SK-N-SH (cell line): ENCODE measurements around the gene GALNS. TPM values are rescaled to one million over a fixed set of nuclear protein-coding genes. Genes with fewer than 3 reads are reported as not detected.

ENCODE experiments used
- CTCF ChIA-PET: fragments of 300-600, 350-600 bp; formaldehyde crosslinking; extraction: SDS; loops from one replicate; lab custom pipeline; 2021; lab: Yijun Ruan, JAX
- POLR2A ChIA-PET: fragments of 350-600 bp; sonication (Branson Sonifier 250); formaldehyde crosslinking; extraction: SDS; loops from one replicate; lab custom pipeline; 2020; ENCODE audit warnings: antibody characterized with exemption, inconsistent platforms; lab: Yijun Ruan, JAX
- DNase-seq: peaks from one replicate; pipeline ENCODE4 v3.0.0; 2012
- H2AFZ ChIP-seq: fragments of 200-600 bp; sonication (generic); 2 replicates; pipeline ENCODE4 v1.8.1; 2016; ENCODE audit warnings: antibody characterized with exemption, mild to moderate bottlenecking, low read depth
- H3F3A ChIP-seq: fragments of 200-600 bp; sonication (generic); replicated peaks from 2 replicates; pipeline ENCODE3; 2016; ENCODE audit warnings: antibody characterized with exemption, mild to moderate bottlenecking; ENCODE audit not compliant: insufficient read depth
- H3K27ac ChIP-seq, 2 experiments: fragments of 200-500 bp in 1 of 2; fragments of 200-600 bp in 1 of 2; sonication (Bioruptor generic) in 1 of 2; sonication (generic), shearing (Covaris generic) in 1 of 2; 2 replicates each; pipeline versions ENCODE4 v1.5.1 to v1.6.1; 2014 to 2016; ENCODE audit warnings: low read depth in 2 of 2, inconsistent platforms in 1 of 2, low read length in 1 of 2, mild to moderate bottlenecking in 1 of 2, mixed read lengths in 1 of 2
- H3K27me3 ChIP-seq: fragments of 200-600 bp; sonication (generic), shearing (Covaris generic); 2 replicates; pipeline ENCODE4 v1.6.1; 2016; ENCODE audit warnings: mixed run types; ENCODE audit not compliant: insufficient read depth
- H3K36me3 ChIP-seq, 2 experiments: fragments of 200-500 bp in 1 of 2; fragments of 200-600 bp in 1 of 2; sonication (Bioruptor generic) in 1 of 2; sonication (generic) in 1 of 2; replicated peaks in 1 of 2; 2 replicates each; pipeline versions ENCODE3 to v1.5.1; 2014 to 2016; ENCODE audit warnings: low read length in 1 of 2, mild to moderate bottlenecking in 1 of 2; ENCODE audit not compliant: insufficient read depth in 2 of 2, control insufficient read depth in 1 of 2
- H3K4me1 ChIP-seq, 2 experiments: fragments of 200-500 bp in 1 of 2; fragments of 200-600 bp in 1 of 2; sonication (Bioruptor generic) in 1 of 2; sonication (generic), shearing (Covaris generic) in 1 of 2; 2 replicates each; pipeline versions ENCODE4 v1.5.1 to v1.6.1; 2014 to 2016; ENCODE audit warnings: low read depth in 1 of 2, low read length in 1 of 2, mixed run types in 1 of 2; ENCODE audit not compliant: insufficient read depth in 2 of 2, control insufficient read depth in 1 of 2
- H3K4me2 ChIP-seq: fragments of 200-600 bp; sonication (generic), shearing (Covaris generic); 2 replicates; pipeline ENCODE4 v1.6.1; 2017; ENCODE audit warnings: mixed run types
- H3K4me3 ChIP-seq, 2 experiments: fragments of 200-500 bp in 1 of 2; fragments of 200-600 bp in 1 of 2; sonication (Bioruptor generic) in 1 of 2; sonication (generic), shearing (Covaris generic) in 1 of 2; 2 replicates each; pipeline versions ENCODE4 v1.5.1 to v1.8.1; 2014 to 2016; ENCODE audit warnings: low read depth in 2 of 2, inconsistent platforms in 1 of 2, low read length in 1 of 2, mild to moderate bottlenecking in 1 of 2, mixed read lengths in 1 of 2, moderate library complexity in 1 of 2
- H3K79me2 ChIP-seq: fragments of 200-600 bp; sonication (generic); 2 replicates; pipeline ENCODE4 v1.8.1; 2017; ENCODE audit warnings: mild to moderate bottlenecking; ENCODE audit not compliant: insufficient read depth
- H3K9ac ChIP-seq: fragments of 200-600 bp; sonication (generic); 2 replicates; pipeline ENCODE4 v1.6.1; 2017; ENCODE audit warnings: mixed run types
- H3K9me2 ChIP-seq: fragments of 200-600 bp; sonication (generic); 2 replicates; pipeline ENCODE4 v1.6.1; 2017; ENCODE audit warnings: mixed run types
- H3K9me3 ChIP-seq: fragments of 200-600 bp; sonication (generic); 2 replicates; pipeline ENCODE4 v1.6.1; 2017; ENCODE audit warnings: mixed run types, mild to moderate bottlenecking, moderate library complexity
- H4K20me1 ChIP-seq: fragments of 200-600 bp; sonication (generic); 2 replicates; pipeline ENCODE4 v1.6.1; 2017; ENCODE audit warnings: mild to moderate bottlenecking, mixed run types; ENCODE audit not compliant: insufficient read depth
- CHD2 ChIP-seq: fragments of 150-350 bp; IDR thresholded peaks from 2 replicates; pipeline ENCODE4 v1.6.1; 2018; ENCODE audit warnings: low read length; ENCODE audit not compliant: partially characterized antibody
- ELF1 ChIP-seq: IDR thresholded peaks from 2 replicates; pipeline ENCODE4 v1.4.0; 2012
- EZH2phosphoT487 ChIP-seq: fragments of 200-600 bp; sonication (generic); IDR thresholded peaks from 2 replicates; pipeline ENCODE4 v1.6.1; 2017; ENCODE audit warnings: low read depth, mixed run types, mild to moderate bottlenecking, antibody characterized with exemption, moderate library complexity, borderline replicate concordance
- FOXJ3 ChIP-seq: sonication (generic); formaldehyde crosslinking; IDR thresholded peaks from 2 replicates; pipeline ENCODE4 v1.5.1; 2020; ENCODE audit warnings: mild to moderate bottlenecking, missing genetic modification reagents
- FOXM1 ChIP-seq: IDR thresholded peaks from 2 replicates; pipeline ENCODE4 v1.4.0; 2012; ENCODE audit warnings: low read depth, mild to moderate bottlenecking
- GABPA ChIP-seq: IDR thresholded peaks from 2 replicates; pipeline ENCODE4 v1.4.0; 2012; ENCODE audit warnings: low read depth, mild to moderate bottlenecking
- GATA2 ChIP-seq: sonication (generic); formaldehyde crosslinking; IDR thresholded peaks from 2 replicates; pipeline ENCODE4 v1.5.0; 2020; ENCODE audit warnings: mild to moderate bottlenecking, missing genetic modification reagents
- JUND ChIP-seq: IDR thresholded peaks from 2 replicates; pipeline ENCODE4 v1.4.0; 2012
- MAX ChIP-seq: IDR thresholded peaks from 2 replicates; pipeline ENCODE4 v1.4.0; 2012; ENCODE audit warnings: low read depth
- MEF2A ChIP-seq: IDR thresholded peaks from 2 replicates; pipeline ENCODE4 v1.4.0; 2012; ENCODE audit warnings: low read depth, borderline replicate concordance
- MXI1 ChIP-seq: IDR thresholded peaks from 2 replicates; pipeline ENCODE4 v1.6.1; 2012; ENCODE audit warnings: mild to moderate bottlenecking, low read depth, low read length, improper control_type of control experiment
- RCOR1 ChIP-seq: fragments of 150-350 bp; IDR thresholded peaks from 2 replicates; pipeline ENCODE4 v1.6.1; 2017; ENCODE audit warnings: antibody characterized with exemption, low read length
- SIN3A ChIP-seq: IDR thresholded peaks from 2 replicates; pipeline ENCODE4 v1.6.1; 2012; ENCODE audit warnings: low read depth, mild to moderate bottlenecking, low read length, moderate library complexity, borderline replicate concordance
- SMC3 ChIP-seq: IDR thresholded peaks from 2 replicates; pipeline ENCODE4 v1.6.1; 2012; ENCODE audit warnings: low read depth, low read length, improper control_type of control experiment
- TCF12 ChIP-seq: IDR thresholded peaks from 2 replicates; pipeline ENCODE4 v1.4.0; 2012
- YY1 ChIP-seq: IDR thresholded peaks from 2 replicates; pipeline ENCODE4 v1.4.0; 2012; ENCODE audit warnings: low read depth, mild to moderate bottlenecking
- WGBS: methylation state at CpG from one replicate; pipeline ENCODE4 v1.1.6; 2017; ENCODE audit warnings: low lambda C conversion rate; 5-methylcytosine and 5-hydroxymethylcytosine counted together
- polyA plus RNA-seq, 3 experiments: library from polyadenylated mRNA; depleted of rRNA; stranded (reverse); fragments of >200 nt; gene quantifications; 2 replicates each; pipeline ENCODE4 v1.2.3, GENCODE V29; 2012
- TF ChIP-seq, protein P1 (sequence below): IDR thresholded peaks from 2 replicates; pipeline ENCODE4 v1.6.1; 2012; ENCODE audit warnings: mild to moderate bottlenecking, low read depth, low read length, moderate library complexity
- TF ChIP-seq, protein P2 (sequence below): fragments of 150-350 bp; IDR thresholded peaks from 2 replicates; pipeline ENCODE4 v1.6.1; 2017; ENCODE audit warnings: antibody characterized with exemption, low read length, low read depth, borderline replicate concordance

The GALNS gene
- polyA plus RNA-seq, 1 of the 3 experiments (the other 2 are of a cell fraction), result 16.5 TPM

- POLR2A ChIA-PET, result no interaction called here
- DNase-seq, result no peak
- TF ChIP-seq YY1 (no peak), GABPA (no peak), FOXJ3 (CRISPR knock-in tag) (no peak), SIN3A (no peak), TCF12 (no peak), EZH2phosphoT487 (no peak)
- peaks cover 6 to 21% of the 10 kb centered on the region in 2 experiments; a peak in 2 of 4 replicates for H3K4me1 ChIP-seq
- CTCF ChIA-PET, result interaction anchor here (0.6 to 9.1 kb wide), 25 partner anchors 9 to 402 kb away, joined by 3 to 82 read pairs (median 5); partner anchors contain the start of genes CDH15, GALNS, TRAPPC2L and ZNF778
- no peak overlapping the region for H3K4me3 ChIP-seq
- no peaks in the 10 kb centered on the region for H3K36me3 ChIP-seq
- H3K27ac ChIP-seq, result no peak overlapping the region
- H3K9me3 ChIP-seq, result no peaks in the 10 kb centered on the region
- peaks cover 13% of the 10 kb centered on the region for H3F3A ChIP-seq
- H3K9me2 ChIP-seq, result no peaks in the 10 kb centered on the region
- H2AFZ ChIP-seq, result no peak overlapping the region
- peaks cover 9% of the 10 kb centered on the region for H3K79me2 ChIP-seq
- no peaks in the 10 kb centered on the region for H3K27me3 ChIP-seq
- H3K9ac ChIP-seq, result no peak overlapping the region
- H4K20me1 ChIP-seq, result peaks cover 9% of the 10 kb centered on the region; the same call in 1 of the 2 replicates
- WGBS, result 20% methylated on average over 1 of the region's 10 CpGs
- no peak overlapping the region for H3K4me2 ChIP-seq
These were observed 41.5 kb downstream of the GALNS start for GRCh38 chr16:88815227-88815626.

- H3K27ac ChIP-seq, result no peak overlapping the region
- no peak overlapping the region for H3K9ac ChIP-seq
- no peak overlapping the region for H3K4me2 ChIP-seq
- H4K20me1 ChIP-seq, result peaks cover 19% of the 10 kb centered on the region
- peaks cover 10 to 29% of the 10 kb centered on the region in 2 experiments; a peak in 2 of 4 replicates for H3K4me1 ChIP-seq
- H3K9me2 ChIP-seq, result no peaks in the 10 kb centered on the region
- H3K4me3 ChIP-seq, result no peak overlapping the region
- H3K36me3 ChIP-seq, result peaks cover 0 to 8% of the 10 kb centered on the region in 2 experiments
- WGBS, result 90% methylated on average over 10 of the region's 13 CpGs
- H3K79me2 ChIP-seq, result peaks cover 14% of the 10 kb centered on the region
- H2AFZ ChIP-seq, result no peak overlapping the region
- ChIA-PET POLR2A (no interaction called here), CTCF (interaction anchor here (0.6 to 9.1 kb wide), 6 partner anchors 43 to 400 kb away, joined by 3 to 82 read pairs (median 4); partner anchors contain the start of genes CDH15, GALNS and TRAPPC2L)
- peaks cover 20% of the 10 kb centered on the region for H3F3A ChIP-seq
- no peak for DNase-seq
- TF ChIP-seq MXI1 (no peak), FOXJ3 (CRISPR knock-in tag) (no peak), EZH2phosphoT487 (no peak), GABPA (no peak), ELF1 (no peak), RCOR1 (no peak), MAX (no peak), SMC3 (no peak), CHD2 (no peak), JUND (no peak), SIN3A (no peak), YY1 (no peak), MEF2A (no peak), FOXM1 (no peak), GATA2 (CRISPR knock-in tag) (no peak)
- TF ChIP-seq, protein P1, sequence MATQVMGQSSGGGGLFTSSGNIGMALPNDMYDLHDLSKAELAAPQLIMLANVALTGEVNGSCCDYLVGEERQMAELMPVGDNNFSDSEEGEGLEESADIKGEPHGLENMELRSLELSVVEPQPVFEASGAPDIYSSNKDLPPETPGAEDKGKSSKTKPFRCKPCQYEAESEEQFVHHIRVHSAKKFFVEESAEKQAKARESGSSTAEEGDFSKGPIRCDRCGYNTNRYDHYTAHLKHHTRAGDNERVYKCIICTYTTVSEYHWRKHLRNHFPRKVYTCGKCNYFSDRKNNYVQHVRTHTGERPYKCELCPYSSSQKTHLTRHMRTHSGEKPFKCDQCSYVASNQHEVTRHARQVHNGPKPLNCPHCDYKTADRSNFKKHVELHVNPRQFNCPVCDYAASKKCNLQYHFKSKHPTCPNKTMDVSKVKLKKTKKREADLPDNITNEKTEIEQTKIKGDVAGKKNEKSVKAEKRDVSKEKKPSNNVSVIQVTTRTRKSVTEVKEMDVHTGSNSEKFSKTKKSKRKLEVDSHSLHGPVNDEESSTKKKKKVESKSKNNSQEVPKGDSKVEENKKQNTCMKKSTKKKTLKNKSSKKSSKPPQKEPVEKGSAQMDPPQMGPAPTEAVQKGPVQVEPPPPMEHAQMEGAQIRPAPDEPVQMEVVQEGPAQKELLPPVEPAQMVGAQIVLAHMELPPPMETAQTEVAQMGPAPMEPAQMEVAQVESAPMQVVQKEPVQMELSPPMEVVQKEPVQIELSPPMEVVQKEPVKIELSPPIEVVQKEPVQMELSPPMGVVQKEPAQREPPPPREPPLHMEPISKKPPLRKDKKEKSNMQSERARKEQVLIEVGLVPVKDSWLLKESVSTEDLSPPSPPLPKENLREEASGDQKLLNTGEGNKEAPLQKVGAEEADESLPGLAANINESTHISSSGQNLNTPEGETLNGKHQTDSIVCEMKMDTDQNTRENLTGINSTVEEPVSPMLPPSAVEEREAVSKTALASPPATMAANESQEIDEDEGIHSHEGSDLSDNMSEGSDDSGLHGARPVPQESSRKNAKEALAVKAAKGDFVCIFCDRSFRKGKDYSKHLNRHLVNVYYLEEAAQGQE, result no peak
- TF ChIP-seq, protein P2, sequence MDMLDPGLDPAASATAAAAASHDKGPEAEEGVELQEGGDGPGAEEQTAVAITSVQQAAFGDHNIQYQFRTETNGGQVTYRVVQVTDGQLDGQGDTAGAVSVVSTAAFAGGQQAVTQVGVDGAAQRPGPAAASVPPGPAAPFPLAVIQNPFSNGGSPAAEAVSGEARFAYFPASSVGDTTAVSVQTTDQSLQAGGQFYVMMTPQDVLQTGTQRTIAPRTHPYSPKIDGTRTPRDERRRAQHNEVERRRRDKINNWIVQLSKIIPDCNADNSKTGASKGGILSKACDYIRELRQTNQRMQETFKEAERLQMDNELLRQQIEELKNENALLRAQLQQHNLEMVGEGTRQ, result no peak
- H3K9me3 ChIP-seq, result no peaks in the 10 kb centered on the region
- H3K27me3 ChIP-seq, result no peaks in the 10 kb centered on the region
These were observed 42.6 kb downstream of the GALNS start for GRCh38 chr16:88814144-88814502.
